Gastroesophageal sphincter (tissue), 4 donors: ENCODE results near the gene DBH. TPM values are rescaled to one million over a fixed set of nuclear protein-coding genes. Genes with fewer than 3 reads are reported as not detected.
"Not testable (repeated sequence)": the region's sequence is repeated elsewhere in the genome, so short reads cannot be mapped to it uniquely, and the experiment has no call there.

Experiments used
- ATAC-seq: fragments of 150-250 bp; one replicate; pipeline ENCODE4 v1.9.1; 2016; ENCODE audit warnings: mild to moderate bottlenecking, moderate library complexity
- H3K27ac ChIP-seq, 4 donors: fragments of 200-600 bp; sonication (generic) in 3 of 4; 1 replicate in 3 of 4; 2 replicates in 1 of 4; pipeline ENCODE4 v1.5.1; 2016 to 2019
- H3K27me3 ChIP-seq: fragments of 200-600 bp; sonication (generic); one replicate; pipeline ENCODE4 v1.5.1; 2019
- H3K36me3 ChIP-seq, 2 donors: fragments of 200-600 bp; sonication (generic); one replicate each; pipeline ENCODE4 v1.5.1; 2019; ENCODE audit warnings: control low read depth in 1 of 2
- H3K4me1 ChIP-seq, 3 donors: fragments of 200-600 bp; sonication (generic); 1 replicate in 2 of 3; 2 replicates in 1 of 3; pipeline ENCODE4 v1.5.1; 2016 to 2019; ENCODE audit warnings: control low read depth in 2 of 3
- H3K4me3 ChIP-seq, 2 donors: fragments of 200-600 bp; sonication (generic); one replicate each; pipeline ENCODE4 v1.5.1; 2019; ENCODE audit warnings: mild to moderate bottlenecking in 1 of 2, moderate library complexity in 1 of 2
- H3K9me3 ChIP-seq, 3 donors: fragments of 200-600 bp; sonication (generic); one replicate each; pipeline ENCODE4 v1.5.1; 2017 to 2019; ENCODE audit warnings: control low read depth in 2 of 3
- EP300 ChIP-seq: sonication (generic); formaldehyde crosslinking; IDR thresholded peaks from one replicate; pipeline ENCODE4 v1.6.1; 2017; ENCODE audit warnings: antibody characterized with exemption, mild to moderate bottlenecking
- POLR2A ChIP-seq, 2 donors: fragments of 450-650 bp; IDR thresholded peaks; one replicate each; pipeline ENCODE4 v1.6.1; 2017; ENCODE audit warnings: antibody characterized with exemption in 2 of 2, mild to moderate bottlenecking in 2 of 2, moderate library complexity in 1 of 2
- POLR2AphosphoS5 ChIP-seq: sonication (generic); formaldehyde crosslinking; IDR thresholded peaks from one replicate; pipeline ENCODE4 v1.6.1; 2017; ENCODE audit warnings: antibody characterized with exemption
- WGBS, 2 donors: methylation state at CpG; one replicate each; pipeline ENCODE4 v1.1.5; 2018; ENCODE audit warnings: low coverage in 1 of 2; 5-methylcytosine and 5-hydroxymethylcytosine counted together
- total RNA-seq, 4 donors: library from RNA; depleted of rRNA; stranded (reverse); fragments of >200 nt; gene quantifications; one replicate each; pipeline ENCODE4 v1.1.0, GENCODE V29; 2016
- TF ChIP-seq, protein P1 (sequence below), 4 experiments: fragments of 200-600 bp in 2 of 4; fragments of 450-650 bp in 2 of 4; sonication (generic) in 1 of 4; IDR thresholded peaks; one replicate each; pipeline ENCODE4 v1.5.1; 2017 to 2019; ENCODE audit warnings: antibody characterized with exemption in 4 of 4, mild to moderate bottlenecking in 2 of 4, moderate library complexity in 2 of 4

DBH gene
- total RNA-seq, 4 donors from 2014 or later = not detected

DNA sequence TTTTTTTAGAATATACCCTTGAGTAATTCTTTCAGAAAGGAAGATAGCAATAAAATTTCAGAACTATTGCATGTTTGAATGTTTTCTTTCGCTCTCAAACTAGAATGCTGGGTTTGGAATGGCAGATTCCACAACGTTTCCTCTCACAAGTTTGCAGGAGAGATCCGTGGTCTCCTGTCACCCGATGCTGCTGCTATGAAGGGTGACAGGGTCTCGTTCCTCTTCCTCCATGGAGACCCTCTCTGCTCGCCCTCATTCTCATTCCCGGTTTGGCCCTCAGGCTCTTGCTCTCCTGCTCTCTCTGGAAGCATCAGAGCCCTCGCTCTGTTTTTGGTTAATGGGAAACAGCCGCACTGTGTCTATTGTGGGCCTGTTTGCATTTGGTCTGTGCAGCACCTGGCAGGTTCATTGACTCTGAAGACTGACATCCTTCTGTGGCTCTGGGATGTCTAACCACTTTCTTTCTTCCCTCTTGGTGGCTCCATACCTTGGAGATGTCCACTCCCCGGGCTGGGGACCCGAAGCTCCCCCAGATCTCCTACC is 14.4 kb upstream of the DBH start:
- TF ChIP-seq POLR2AphosphoS5 (no peak), EP300 (no peak), POLR2A (IDR thresholded peaks at IDR 0.05) (no peak)
- TF ChIP-seq, protein P1, sequence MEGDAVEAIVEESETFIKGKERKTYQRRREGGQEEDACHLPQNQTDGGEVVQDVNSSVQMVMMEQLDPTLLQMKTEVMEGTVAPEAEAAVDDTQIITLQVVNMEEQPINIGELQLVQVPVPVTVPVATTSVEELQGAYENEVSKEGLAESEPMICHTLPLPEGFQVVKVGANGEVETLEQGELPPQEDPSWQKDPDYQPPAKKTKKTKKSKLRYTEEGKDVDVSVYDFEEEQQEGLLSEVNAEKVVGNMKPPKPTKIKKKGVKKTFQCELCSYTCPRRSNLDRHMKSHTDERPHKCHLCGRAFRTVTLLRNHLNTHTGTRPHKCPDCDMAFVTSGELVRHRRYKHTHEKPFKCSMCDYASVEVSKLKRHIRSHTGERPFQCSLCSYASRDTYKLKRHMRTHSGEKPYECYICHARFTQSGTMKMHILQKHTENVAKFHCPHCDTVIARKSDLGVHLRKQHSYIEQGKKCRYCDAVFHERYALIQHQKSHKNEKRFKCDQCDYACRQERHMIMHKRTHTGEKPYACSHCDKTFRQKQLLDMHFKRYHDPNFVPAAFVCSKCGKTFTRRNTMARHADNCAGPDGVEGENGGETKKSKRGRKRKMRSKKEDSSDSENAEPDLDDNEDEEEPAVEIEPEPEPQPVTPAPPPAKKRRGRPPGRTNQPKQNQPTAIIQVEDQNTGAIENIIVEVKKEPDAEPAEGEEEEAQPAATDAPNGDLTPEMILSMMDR (IDR thresholded peaks at IDR 0.05) = no peak
- Histone ChIP-seq H3K36me3 (no peaks in the 10 kb centered on the region), H3K4me3 (no peak overlapping the region), H3K9me3 (peaks cover 0 to 17% (median 0%) of the 10 kb centered on the region in 3 donors), H3K27me3 (peaks cover 61% of the 10 kb centered on the region), H3K27ac (no peak overlapping the region), H3K4me1 (no peaks in the 10 kb centered on the region)
- WGBS, 2 donors = 66 to 70% methylated on average over 10 of the region's 11 CpGs
- ATAC-seq = no peak

DNA sequence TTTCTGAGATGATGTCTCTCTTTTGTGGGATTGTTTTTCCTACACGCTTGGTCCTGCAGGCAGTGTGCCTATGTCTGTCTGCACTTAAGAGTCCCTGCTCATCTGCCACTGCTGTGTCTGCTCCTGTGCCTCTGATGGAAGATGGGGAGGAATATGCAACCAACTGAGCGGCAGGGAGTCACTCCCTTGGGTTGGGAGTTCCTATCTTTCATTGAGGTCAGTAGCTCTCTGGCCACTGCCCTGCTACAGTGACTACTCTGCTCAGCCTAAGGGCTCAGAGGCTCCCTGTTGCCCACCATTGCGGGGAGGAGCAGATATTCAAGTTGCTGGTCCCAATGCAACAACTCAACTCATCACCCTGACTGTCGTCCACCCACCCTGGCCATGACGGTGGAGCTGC is 13.6 kb upstream of the DBH start:
- ATAC-seq = no peak
- Histone ChIP-seq H3K4me1 (no peaks in the 10 kb centered on the region), H3K9me3 (peaks cover 0 to 21% (median 0%) of the 10 kb centered on the region in 3 donors), H3K4me3 (no peak overlapping the region), H3K36me3 (no peaks in the 10 kb centered on the region), H3K27ac (no peak overlapping the region), H3K27me3 (peaks cover 54% of the 10 kb centered on the region)
- TF ChIP-seq POLR2A (IDR thresholded peaks at IDR 0.05) (no peak), EP300 (no peak), POLR2AphosphoS5 (no peak)
- TF ChIP-seq, protein P1 (IDR thresholded peaks at IDR 0.05) = no peak
- 69% methylated on average over 5 of the region's 5 CpGs; no CpG with 5 or more reads in 1 of the 2 donors for WGBS, 2 donors

DNA sequence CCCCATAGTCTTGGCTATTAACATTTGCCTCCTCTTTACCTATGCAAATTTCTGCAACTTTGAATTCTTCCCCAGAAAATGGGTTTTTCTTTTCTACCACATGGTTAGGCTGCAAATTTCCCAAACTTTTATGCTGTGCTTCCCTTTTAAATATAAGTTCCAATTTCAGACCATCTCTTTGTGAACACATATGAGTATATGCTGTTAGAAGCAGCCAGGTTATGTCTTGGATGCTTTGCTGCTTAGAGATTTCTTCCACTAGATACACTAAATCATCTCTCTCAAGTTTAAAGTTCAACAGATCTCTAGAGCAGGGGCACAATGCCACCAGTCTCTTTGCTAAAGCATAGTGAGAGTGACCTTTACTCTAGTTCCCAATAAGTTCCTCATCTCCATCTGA is 10.2 kb upstream of the DBH start:
- Histone ChIP-seq H3K9me3 (peaks cover 0 to 21% (median 0%) of the 10 kb centered on the region in 3 donors), H3K27me3 (peaks cover 60% of the 10 kb centered on the region)
- H3K36me3 ChIP-seq, H3K27ac ChIP-seq, H3K4me3 ChIP-seq, H3K4me1 ChIP-seq, ATAC-seq: not testable (repeated sequence)

DNA sequence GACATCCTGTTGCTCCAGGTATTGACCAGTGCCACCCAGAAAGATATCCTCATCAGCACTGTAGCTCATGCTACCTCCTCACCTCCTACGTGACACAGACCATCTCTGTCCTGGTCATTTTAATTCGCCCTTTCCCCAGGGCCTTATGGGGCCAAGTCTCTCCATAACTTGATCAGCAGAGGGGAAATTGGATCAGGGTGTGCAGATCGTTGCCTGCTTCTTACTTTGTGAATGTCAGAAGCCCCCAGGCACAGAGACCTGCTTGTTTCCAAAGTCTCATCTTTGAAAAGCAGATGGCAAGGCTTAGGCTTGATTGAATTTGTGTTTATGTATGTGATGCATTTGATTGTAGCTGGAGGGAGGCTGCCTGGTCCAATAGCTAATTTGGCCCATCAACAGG is 8.8 kb upstream of the DBH start:
- 67 to 80% methylated on average over 1 of the region's 3 CpGs for WGBS, 2 donors
- no peak for ATAC-seq

DNA sequence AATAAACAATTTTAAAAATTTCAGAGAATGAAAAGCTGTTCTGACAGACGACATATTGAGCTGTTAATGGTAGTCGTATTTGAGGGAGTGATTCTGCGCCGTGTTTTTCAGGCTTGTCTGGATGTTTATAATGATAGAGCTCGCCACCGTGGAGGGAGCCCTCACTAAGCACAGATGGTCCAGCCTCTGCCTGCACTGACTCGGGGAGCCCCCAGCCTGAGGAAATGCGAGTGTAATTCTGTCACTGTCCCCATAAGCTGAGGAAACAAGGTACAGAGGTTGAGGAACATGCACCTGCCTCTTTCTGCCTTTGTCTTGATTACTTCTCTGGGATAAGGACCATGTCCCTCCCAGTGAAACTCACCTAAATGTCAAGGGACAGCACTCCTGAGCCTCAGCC is 7.4 kb upstream of the DBH start:
- TF ChIP-seq, protein P1 (IDR thresholded peaks at IDR 0.05) = no peak
- TF ChIP-seq POLR2A (IDR thresholded peaks at IDR 0.05) (no peak), EP300 (no peak), POLR2AphosphoS5 (no peak)
- Histone ChIP-seq H3K27ac (no peak overlapping the region), H3K27me3 (peaks cover 57% of the 10 kb centered on the region), H3K9me3 (peaks cover 0 to 21% (median 0%) of the 10 kb centered on the region in 3 donors), H3K4me1 (no peaks in the 10 kb centered on the region), H3K4me3 (no peak overlapping the region), H3K36me3 (no peaks in the 10 kb centered on the region)
- WGBS, 2 donors = 46 to 60% methylated on average over 4 of the region's 8 CpGs
- no peak for ATAC-seq

More for the DNA sequence above, 8.8 kb upstream of the DBH start:
- Histone ChIP-seq H3K9me3 (peaks cover 0 to 21% (median 0%) of the 10 kb centered on the region in 3 donors), H3K4me1 (no peaks in the 10 kb centered on the region), H3K27ac (no peak overlapping the region), H3K36me3 (no peaks in the 10 kb centered on the region), H3K4me3 (no peak overlapping the region), H3K27me3 (peaks cover 58% of the 10 kb centered on the region)
- no peak for TF ChIP-seq POLR2AphosphoS5
- TF ChIP-seq, protein P1 (IDR thresholded peaks at IDR 0.05) = no peak
- no peak for TF ChIP-seq POLR2A (IDR thresholded peaks at IDR 0.05)
- no peak for TF ChIP-seq EP300
